ENCODE measurements around the gene PTPRN2.

DNA sequence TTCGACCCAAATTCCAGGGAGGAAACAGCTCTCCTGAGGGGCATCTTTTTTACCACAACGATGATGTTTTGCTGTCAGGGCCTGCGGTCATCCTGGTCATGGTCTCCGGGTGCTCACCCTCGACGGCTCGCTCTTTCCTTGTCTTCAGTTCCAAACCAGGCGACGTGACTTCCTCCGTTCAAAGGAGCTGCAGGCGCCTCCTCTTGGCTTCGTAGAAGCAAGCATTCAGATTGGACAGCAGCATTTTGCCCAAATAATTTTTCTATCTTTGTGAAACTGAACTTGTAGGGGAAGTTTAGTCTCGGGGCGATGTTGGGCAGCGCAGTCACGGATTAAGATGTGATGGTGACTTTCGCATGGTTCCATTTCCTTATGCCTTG is 1042.0 kb downstream of the PTPRN2 start:
- TF ChIP-seq, protein P1, sequence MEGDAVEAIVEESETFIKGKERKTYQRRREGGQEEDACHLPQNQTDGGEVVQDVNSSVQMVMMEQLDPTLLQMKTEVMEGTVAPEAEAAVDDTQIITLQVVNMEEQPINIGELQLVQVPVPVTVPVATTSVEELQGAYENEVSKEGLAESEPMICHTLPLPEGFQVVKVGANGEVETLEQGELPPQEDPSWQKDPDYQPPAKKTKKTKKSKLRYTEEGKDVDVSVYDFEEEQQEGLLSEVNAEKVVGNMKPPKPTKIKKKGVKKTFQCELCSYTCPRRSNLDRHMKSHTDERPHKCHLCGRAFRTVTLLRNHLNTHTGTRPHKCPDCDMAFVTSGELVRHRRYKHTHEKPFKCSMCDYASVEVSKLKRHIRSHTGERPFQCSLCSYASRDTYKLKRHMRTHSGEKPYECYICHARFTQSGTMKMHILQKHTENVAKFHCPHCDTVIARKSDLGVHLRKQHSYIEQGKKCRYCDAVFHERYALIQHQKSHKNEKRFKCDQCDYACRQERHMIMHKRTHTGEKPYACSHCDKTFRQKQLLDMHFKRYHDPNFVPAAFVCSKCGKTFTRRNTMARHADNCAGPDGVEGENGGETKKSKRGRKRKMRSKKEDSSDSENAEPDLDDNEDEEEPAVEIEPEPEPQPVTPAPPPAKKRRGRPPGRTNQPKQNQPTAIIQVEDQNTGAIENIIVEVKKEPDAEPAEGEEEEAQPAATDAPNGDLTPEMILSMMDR (IDR thresholded peaks at IDR 0.05), result no peak
- TF ChIP-seq POLR2AphosphoS5 (IDR thresholded peaks at IDR 0.05), result no peak
